Hindlimb muscle (tissue), 1 donor: ENCODE results near the gene TMEM123. TPM values are rescaled to one million over a fixed set of nuclear protein-coding genes. Genes with fewer than 3 reads are reported as not detected.

Experiments
- DNase-seq: peaks from one replicate; pipeline ENCODE4 v3.0.0-alpha.2; 2013
- polyA plus RNA-seq: library from polyadenylated mRNA; unstranded; fragments of 120-200 nt; gene quantifications from one replicate; pipeline ENCODE4 v1.2.1, GENCODE V29; 2013; ENCODE audit not compliant: insufficient read length

Gene TMEM123
- polyA plus RNA-seq, 1 donor = 138 TPM

- DNase-seq = no peak
Measured at GRCh38 chr11:102357116-102357515, 95.4 kb downstream of the TMEM123 start.

DNA sequence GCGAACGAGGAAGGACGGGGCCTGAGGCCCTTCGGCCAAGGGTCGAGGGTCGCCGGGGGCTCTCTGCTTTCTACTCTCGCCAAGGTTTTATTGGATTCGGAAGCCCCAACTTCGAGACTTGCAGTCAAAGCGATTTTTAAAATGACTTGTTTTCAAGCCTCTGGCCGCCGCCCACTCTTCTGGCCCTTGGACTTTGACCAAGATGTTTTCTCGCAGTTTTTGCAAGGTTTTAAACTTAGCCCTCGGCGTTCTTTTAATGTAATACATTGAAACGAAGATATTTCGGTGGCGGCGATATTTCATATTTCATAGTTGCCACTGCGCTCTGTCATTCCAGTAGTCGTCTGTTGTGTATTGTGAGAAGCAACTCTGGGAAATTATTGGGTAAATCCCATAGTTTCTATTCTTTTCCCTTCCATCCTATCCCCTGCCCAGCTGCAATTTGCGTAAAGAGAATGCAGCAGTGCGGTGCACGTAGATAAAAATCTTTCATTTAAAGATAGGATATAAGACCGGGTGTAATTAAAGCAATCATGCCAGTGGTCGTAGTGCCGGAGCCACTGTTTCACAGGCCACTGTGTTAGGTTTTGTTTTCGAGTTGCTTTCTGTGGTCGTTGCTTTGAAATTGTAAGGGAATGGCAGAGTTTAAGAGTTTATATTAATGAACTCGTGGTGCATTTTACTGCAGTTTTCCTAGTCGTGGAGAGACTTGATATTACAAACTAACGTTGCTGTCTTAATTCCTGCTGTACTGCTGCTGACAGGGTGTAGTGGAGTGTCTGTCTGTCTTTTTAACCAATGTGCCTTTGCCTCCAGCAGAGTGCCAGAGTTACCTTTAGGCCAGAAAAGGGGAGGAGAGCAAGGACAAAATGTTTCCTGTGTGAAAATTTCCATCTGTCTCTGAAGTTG, 104.8 kb downstream of the TMEM123 start:
- peak; percentile 67 for DNase-seq

GRCh38 chr11:102346748-102347461, 105.7 kb downstream of the TMEM123 start, which contains the start of gene BIRC2:
Gene BIRC2, plus strand, starts transcription at chr11:102347214. Its CDS starts 2,641 bp downstream, at chr11:102349855.
- DNase-seq = peak; percentile 98

DNA sequence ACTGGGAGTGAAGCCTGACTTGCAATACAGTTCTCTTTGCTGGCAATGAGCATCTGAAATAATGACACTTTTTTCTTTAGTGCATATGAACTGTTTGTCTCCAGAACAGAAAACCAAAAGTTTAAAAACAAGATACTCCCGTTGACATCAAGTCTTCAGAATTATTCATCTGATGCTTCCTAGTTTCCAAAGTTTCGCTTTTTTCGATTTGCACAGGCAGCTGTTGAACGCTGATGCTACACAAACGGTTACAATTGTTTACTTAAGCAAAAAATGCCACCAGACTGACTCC, 106.2 kb downstream of the TMEM123 start:
- no peak for DNase-seq

Other genes starting within 250 kb of the TMEM123 start
- gene BIRC3, start 135.3 kb downstream of the TMEM123 start, polyA plus RNA-seq = 1.7 TPM
- gene BIRC2, start 105.6 kb downstream of the TMEM123 start, polyA plus RNA-seq = 39.9 TPM
- gene MMP7, start 78.0 kb upstream of the TMEM123 start, polyA plus RNA-seq = 0.18 TPM
- gene MMP20, start 172.6 kb upstream of the TMEM123 start, polyA plus RNA-seq = not detected